GM12891 (cell line): ENCODE results near the gene FLYWCH1.

ENCODE experiments used
- POLR2A ChIP-seq: IDR thresholded peaks from 2 replicates; pipeline ENCODE4 v1.6.1; 2011; ENCODE audit warnings: low read depth, low read length, control low read depth
- POLR2AphosphoS5 ChIP-seq: IDR thresholded peaks from 2 replicates; pipeline ENCODE4 v1.6.1; 2011; ENCODE audit warnings: low read depth, low read length, control low read depth
- SPI1 ChIP-seq: IDR thresholded peaks from 2 replicates; pipeline ENCODE4 v1.6.1; 2011; ENCODE audit warnings: low read depth, low read length, control low read depth
- TAF1 ChIP-seq: IDR thresholded peaks from 2 replicates; pipeline ENCODE4 v1.6.1; 2011; ENCODE audit warnings: low read depth, low read length, control low read depth

DNA sequence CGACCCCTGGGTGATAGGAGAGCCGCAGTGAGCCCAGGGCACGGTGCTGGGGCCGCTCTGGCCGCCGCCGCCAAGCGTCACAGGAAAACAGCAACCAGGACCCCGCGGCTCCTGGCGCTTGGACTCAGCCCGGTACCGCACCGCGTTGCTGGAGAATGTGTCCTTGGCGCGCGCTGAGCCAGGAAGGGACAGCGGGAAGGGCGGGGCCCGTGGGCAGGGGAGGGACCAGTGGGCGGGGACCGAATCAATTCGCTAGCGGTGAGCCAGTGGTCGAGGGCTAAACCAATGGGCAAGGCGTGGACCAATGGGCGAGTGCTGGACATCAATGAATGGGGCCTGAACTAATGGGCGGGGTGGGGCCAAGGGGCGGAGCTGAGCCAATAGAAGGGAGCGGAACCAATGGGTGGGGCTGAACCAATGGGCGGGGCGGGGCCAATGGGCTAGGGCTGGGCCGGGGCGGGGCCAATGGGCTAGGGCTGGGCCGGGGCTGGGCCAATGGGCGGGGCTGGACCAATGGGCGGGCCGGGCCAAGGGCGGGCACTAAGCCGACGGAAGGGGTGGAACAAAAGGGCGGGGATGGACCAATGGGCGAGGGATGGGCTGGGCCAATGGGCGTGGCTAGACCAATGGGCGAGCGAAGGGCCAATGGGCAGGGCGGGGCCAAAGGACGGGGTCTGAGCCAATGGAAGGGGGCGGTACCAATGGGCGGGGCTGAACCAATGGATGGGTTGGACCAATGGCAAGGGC is 6.3 kb upstream of the FLYWCH1 start:
- no peak for TF ChIP-seq SPI1
- TF ChIP-seq POLR2A: peak; percentile 70
- peak; percentile 52; the same call in 1 of the 2 replicates for TF ChIP-seq TAF1
- TF ChIP-seq POLR2AphosphoS5: peak; percentile 71
